ENCODE measurements around the gene SRP14.
A peak's percentile ranks its signal among the peaks of the same experiment; 100 is the strongest.

Gene SRP14

GRCh38 chr15:40053079-40053830, 14.3 kb upstream of the SRP14 start:
- Histone ChIP-seq H3K27ac (peak overlapping the region in 1 of 21 experiments; percentile 81), H3K4me3 (no peak overlapping the region)

GRCh38 chr15:40052604-40053003, 13.6 kb upstream of the SRP14 start:
- no peak overlapping the region for H3K4me3 ChIP-seq
- no peak overlapping the region for H3K27ac ChIP-seq

- no peak overlapping the region for H3K4me3 ChIP-seq
- no peak overlapping the region for H3K27ac ChIP-seq
Measured at GRCh38 chr15:40051616-40052415, 12.8 kb upstream of the SRP14 start.

- Histone ChIP-seq H3K27ac (no peak overlapping the region), H3K4me3 (no peak overlapping the region)
Measured at GRCh38 chr15:40050788-40051470, 11.9 kb upstream of the SRP14 start.

GRCh38 chr15:40048926-40049475, 10.0 kb upstream of the SRP14 start:
- Histone ChIP-seq H3K27ac (peak overlapping the region in 17 of 21 experiments; percentile 20 to 91 (median 74)), H3K4me3 (no peak overlapping the region)

GRCh38 chr15:40048211-40048792, 9.3 kb upstream of the SRP14 start:
- peak overlapping the region in 18 of 21 experiments; percentile 20 to 91 (median 74) for H3K27ac ChIP-seq
- H3K4me3 ChIP-seq, result no peak overlapping the region

- H3K4me3 ChIP-seq, result no peak overlapping the region
- H3K27ac ChIP-seq, result peak overlapping the region in 20 of 21 experiments; percentile 36 to 91 (median 74)
Measured at GRCh38 chr15:40047415-40048210, 8.6 kb upstream of the SRP14 start.

- Histone ChIP-seq H3K4me3 (no peak overlapping the region), H3K27ac (peak overlapping the region in 20 of 21 experiments; percentile 9 to 91 (median 74))
Measured at GRCh38 chr15:40046721-40047414, 7.9 kb upstream of the SRP14 start.

- peak overlapping the region in 8 of 21 experiments; percentile 1 to 91 (median 50) for H3K27ac ChIP-seq
- H3K4me3 ChIP-seq, result no peak overlapping the region
Measured at GRCh38 chr15:40045572-40046217, 6.7 kb upstream of the SRP14 start.

- peak overlapping the region in 13 of 21 experiments; percentile 1 to 91 (median 38) for H3K27ac ChIP-seq
Measured at GRCh38 chr15:40044717-40045571, 6.0 kb upstream of the SRP14 start.

GRCh38 chr15:40043927-40044716, 5.1 kb upstream of the SRP14 start:
- Histone ChIP-seq H3K27ac (peak overlapping the region in 8 of 21 experiments; percentile 1 to 91 (median 44)), H3K4me3 (no peak overlapping the region)

More at GRCh38 chr15:40044717-40045571, 6.0 kb upstream of the SRP14 start:
- H3K4me3 ChIP-seq, result no peak overlapping the region

- H3K27ac ChIP-seq, result no peak overlapping the region
- no peak overlapping the region for H3K4me3 ChIP-seq
Measured at GRCh38 chr15:40042791-40043320, 3.9 kb upstream of the SRP14 start.

GRCh38 chr15:40040770-40041169, 1.8 kb upstream of the SRP14 start:
- H3K27ac ChIP-seq, result peak overlapping the region in 3 of 21 experiments; percentile 11 to 98 (median 59)

GRCh38 chr15:40040293-40040635, 1.3 kb upstream of the SRP14 start:
- Histone ChIP-seq H3K27ac (peak overlapping the region in 9 of 21 experiments; percentile 11 to 98 (median 91)), H3K4me3 (no peak overlapping the region)

More at GRCh38 chr15:40040770-40041169, 1.8 kb upstream of the SRP14 start:
- no peak overlapping the region for H3K4me3 ChIP-seq

GRCh38 chr15:40038275-40038637, 725 bp downstream of the SRP14 start:
- Histone ChIP-seq H3K4me3 (peak overlapping the region; percentile 67 to 93 (median 78)), H3K27ac (peak overlapping the region; percentile 80 to 98 (median 95))

- H3K4me3 ChIP-seq, result peak overlapping the region in 6 of 7 experiments; percentile 67 to 93 (median 84)
- H3K27ac ChIP-seq, result peak overlapping the region in 14 of 21 experiments; percentile 87 to 98 (median 96)
Measured at GRCh38 chr15:40037721-40038120, 1.3 kb downstream of the SRP14 start.

All from skin epidermis (tissue), 12 donors.